IMR-90 (cell line): ENCODE results near the gene PRKCE. TPM values are rescaled to one million over a fixed set of nuclear protein-coding genes. Genes with fewer than 3 reads are reported as not detected.

Experiments used
- ATAC-seq: fragments of 200-7000 bp; cut with Tn5 transposase; 2 replicates; pipeline ENCODE4 v1.9.1; 2020; ENCODE audit warnings: low read depth, mild to moderate bottlenecking, moderate library complexity
- BruUV-seq: library from RNA; stranded (reverse); fragments of 400-500 nt; replicated peaks from 2 replicates; lab custom pipeline; 2021; lab: Mats Ljungman, UMichigan
- CTCF ChIA-PET: fragments of 300-600 bp; formaldehyde crosslinking; extraction: SDS; loops from one replicate; lab custom pipeline; 2021; ENCODE audit warnings: antibody characterized with exemption; lab: Yijun Ruan, JAX
- POLR2A ChIA-PET: fragments of 300-600 bp; sonication (Branson Sonifier 250); formaldehyde crosslinking; loops from one replicate; lab custom pipeline; 2022; ENCODE audit warnings: antibody characterized with exemption; ENCODE audit not compliant: unreplicated experiment; lab: Charles Lee
- DNase-seq: peaks from one replicate; pipeline ENCODE4 v3.0.0; 2013
- H2AFZ ChIP-seq: replicated peaks from 2 replicates; pipeline ENCODE3; 2013; ENCODE audit warnings: low read length, mild to moderate bottlenecking; ENCODE audit not compliant: poor library complexity
- H2AK5ac ChIP-seq: 2 replicates; pipeline ENCODE4 v1.6.1; 2013; ENCODE audit warnings: low read depth, low read length, inconsistent platforms
- H2AK9ac ChIP-seq: replicated peaks from 2 replicates; pipeline ENCODE3; 2013; ENCODE audit warnings: mild to moderate bottlenecking, low read depth, low read length, moderate library complexity; ENCODE audit not compliant: poor library complexity
- H2BK120ac ChIP-seq: 2 replicates; pipeline ENCODE4 v1.6.1; 2013; ENCODE audit warnings: low read depth, low read length, inconsistent platforms
- H2BK15ac ChIP-seq: 3 replicates; pipeline ENCODE4 v1.6.1; 2013; ENCODE audit warnings: low read depth, low read length, inconsistent platforms
- H2BK20ac ChIP-seq: 2 replicates; pipeline ENCODE4 v1.6.1; 2013; ENCODE audit warnings: low read depth, mild to moderate bottlenecking, inconsistent platforms, low read length, moderate library complexity
- H2BK5ac ChIP-seq: 2 replicates; pipeline ENCODE4 v1.6.1; 2013; ENCODE audit warnings: mild to moderate bottlenecking, low read depth, low read length, inconsistent platforms; ENCODE audit not compliant: poor library complexity, severe bottlenecking
- H3K14ac ChIP-seq: replicated peaks from 2 replicates; pipeline ENCODE4 v1.6.1; 2013; ENCODE audit warnings: low read depth, low read length, inconsistent platforms
- H3K18ac ChIP-seq: 2 replicates; pipeline ENCODE4 v1.6.1; 2013; ENCODE audit warnings: low read depth, low read length, control low read depth
- H3K23ac ChIP-seq: 2 replicates; pipeline ENCODE4 v1.6.1; 2013; ENCODE audit warnings: low read depth, low read length, inconsistent platforms
- H3K27ac ChIP-seq: 2 replicates; pipeline ENCODE4 v1.5.1; 2013; ENCODE audit warnings: mild to moderate bottlenecking, control low read depth, low read length; ENCODE audit not compliant: insufficient read depth
- H3K27me3 ChIP-seq: 2 replicates; pipeline ENCODE4 v1.6.1; 2013; ENCODE audit warnings: low read length; ENCODE audit not compliant: control insufficient read depth, insufficient read depth
- H3K36me3 ChIP-seq: 2 replicates; pipeline ENCODE4 v1.6.1; 2013; ENCODE audit warnings: low read length, mixed read lengths; ENCODE audit not compliant: control insufficient read depth, insufficient read depth
- H3K4ac ChIP-seq: 2 replicates; pipeline ENCODE4 v1.6.1; 2013; ENCODE audit warnings: low read depth, low read length, inconsistent platforms
- H3K4me1 ChIP-seq: 2 replicates; pipeline ENCODE4 v1.6.1; 2013; ENCODE audit warnings: low read length, mixed read lengths; ENCODE audit not compliant: control insufficient read depth, insufficient read depth
- H3K4me2 ChIP-seq: 2 replicates; pipeline ENCODE4 v1.6.1; 2013; ENCODE audit warnings: low read depth, mild to moderate bottlenecking, control low read depth, low read length, moderate library complexity
- H3K4me3 ChIP-seq: 2 replicates; pipeline ENCODE4 v1.5.1; 2013; ENCODE audit warnings: low read depth, mild to moderate bottlenecking, control low read depth, low read length, moderate library complexity; ENCODE audit not compliant: insufficient read depth
- H3K56ac ChIP-seq: 2 replicates; pipeline ENCODE4 v1.6.1; 2013; ENCODE audit warnings: low read length, inconsistent platforms; ENCODE audit not compliant: insufficient read depth; ENCODE audit errors: extremely low read depth
- H3K79me1 ChIP-seq, 2 experiments: 2 replicates each; pipeline ENCODE4 v1.6.1; 2013; ENCODE audit warnings: low read length in 2 of 2, inconsistent platforms in 1 of 2, low read depth in 1 of 2
- H3K9ac ChIP-seq: 2 replicates; pipeline ENCODE4 v1.6.1; 2013; ENCODE audit warnings: low read depth, low read length, control low read depth
- H3K9me1 ChIP-seq: 2 replicates; pipeline ENCODE4 v1.6.1; 2013; ENCODE audit warnings: low read length, inconsistent platforms; ENCODE audit not compliant: insufficient read depth
- H3K9me3 ChIP-seq: 2 replicates; pipeline ENCODE4 v1.6.1; 2013; ENCODE audit warnings: low read length; ENCODE audit not compliant: control insufficient read depth, insufficient read depth
- H4K20me1 ChIP-seq: 2 replicates; pipeline ENCODE4 v1.6.1; 2013; ENCODE audit warnings: low read length, inconsistent platforms; ENCODE audit not compliant: insufficient read depth
- H4K5ac ChIP-seq: 2 replicates; pipeline ENCODE4 v1.6.1; 2013; ENCODE audit warnings: mild to moderate bottlenecking, low read depth, low read length, control low read depth
- H4K8ac ChIP-seq, 2 experiments: 2 replicates each; pipeline ENCODE4 v1.6.1; 2013; ENCODE audit warnings: low read depth in 2 of 2, low read length in 2 of 2, control low read depth in 1 of 2, inconsistent platforms in 1 of 2
- H4K91ac ChIP-seq: 2 replicates; pipeline ENCODE4 v1.6.1; 2013; ENCODE audit warnings: low read depth, low read length, inconsistent platforms; ENCODE audit not compliant: insufficient read depth
- BHLHE40 ChIP-seq: fragments of 150-350 bp; IDR thresholded peaks from 2 replicates; pipeline ENCODE4 v1.6.1; 2016; ENCODE audit warnings: mild to moderate bottlenecking, low read depth, low read length
- CEBPB ChIP-seq: IDR thresholded peaks from 2 replicates; pipeline ENCODE4 v1.6.1; 2012; ENCODE audit warnings: low read depth, low read length, improper control_type of control experiment
- CHD1 ChIP-seq: IDR thresholded peaks from 2 replicates; pipeline ENCODE4 v1.6.1; 2012; ENCODE audit warnings: low read depth, low read length, improper control_type of control experiment
- FOS ChIP-seq: fragments of 150-350 bp; IDR thresholded peaks from 2 replicates; pipeline ENCODE4 v1.6.1; 2016; ENCODE audit warnings: low read depth, low read length
- MAFK ChIP-seq: IDR thresholded peaks from 2 replicates; pipeline ENCODE4 v1.6.1; 2012; ENCODE audit warnings: low read depth, low read length, improper control_type of control experiment
- MAZ ChIP-seq: IDR thresholded peaks from 2 replicates; pipeline ENCODE4 v1.6.1; 2012; ENCODE audit warnings: low read depth, mild to moderate bottlenecking, low read length, improper control_type of control experiment, moderate library complexity, borderline replicate concordance
- MXI1 ChIP-seq: IDR thresholded peaks from 2 replicates; pipeline ENCODE4 v1.6.1; 2012; ENCODE audit warnings: low read depth, mild to moderate bottlenecking, low read length, moderate library complexity, borderline replicate concordance
- NFE2L2 ChIP-seq: fragments of 150-350 bp; IDR thresholded peaks from 2 replicates; pipeline ENCODE4 v1.6.1; 2016; ENCODE audit warnings: low read depth, mild to moderate bottlenecking, low read length
- POLR2A ChIP-seq: IDR thresholded peaks from 2 replicates; pipeline ENCODE4 v1.6.1; 2012; ENCODE audit warnings: mild to moderate bottlenecking, low read depth, low read length
- RAD21 ChIP-seq: IDR thresholded peaks from 2 replicates; pipeline ENCODE4 v1.6.1; 2012; ENCODE audit warnings: low read length, improper control_type of control experiment
- RCOR1 ChIP-seq: IDR thresholded peaks from 2 replicates; pipeline ENCODE4 v1.6.1; 2012; ENCODE audit warnings: mild to moderate bottlenecking, low read length, improper control_type of control experiment; ENCODE audit not compliant: insufficient replicate concordance
- RFX5 ChIP-seq: IDR thresholded peaks from 2 replicates; pipeline ENCODE4 v1.8.0; 2012; ENCODE audit warnings: low read depth, mild to moderate bottlenecking, low read length, moderate library complexity
- SMC3 ChIP-seq: fragments of 150-350 bp; IDR thresholded peaks from 2 replicates; pipeline ENCODE4 v1.6.1; 2016; ENCODE audit warnings: low read depth, mild to moderate bottlenecking, antibody characterized with exemption, low read length, moderate library complexity
- WGBS, 2 experiments: methylation state at CpG; one replicate each; pipeline versions ENCODE4 v1.1.5 to v1.1.7; 2013; ENCODE audit warnings: missing lambda C conversion rate in 2 of 2; ENCODE audit not compliant: insufficient read length in 1 of 2; ENCODE audit errors: extremely low coverage in 2 of 2; 5-methylcytosine and 5-hydroxymethylcytosine counted together
- dilution Hi-C: fragments of 300-500 bp; cut with HindIII; formaldehyde crosslinking; loops from one replicate; pipeline ENCODE4 v1.14.3; 2018; ENCODE audit warnings: low sequenced_read_pairs; ENCODE audit not compliant: unreplicated experiment
- in situ Hi-C: fragments of 300-500 bp; cut with MboI; formaldehyde crosslinking; loops from 3 replicates; pipeline ENCODE4 v1.14.3; 2019; ENCODE audit warnings: low sequenced_read_pairs, inconsistent platforms, mixed read lengths
- intact Hi-C: fragments of 100-400 bp; cut with micrococcal nuclease; formaldehyde crosslinking; loops from 2 replicates; pipeline ENCODE4 v1.10.0; 2022
- polyA plus RNA-seq, 3 experiments: library from polyadenylated mRNA; depleted of rRNA; stranded (reverse); fragments of >200 nt; gene quantifications; 2 replicates each; pipeline ENCODE4 v1.2.3, GENCODE V29; 2012; ENCODE audit warnings: low replicate concordance in 1 of 3
- total RNA-seq: library from RNA; depleted of rRNA; stranded (reverse); fragments of >200 nt; gene quantifications from 2 replicates; pipeline ENCODE4 v1.2.3, GENCODE V29; 2012
- TF ChIP-seq, protein P1 (sequence below): fragments of 150-350 bp; IDR thresholded peaks from 2 replicates; pipeline ENCODE4 v1.6.1; 2017; ENCODE audit warnings: mild to moderate bottlenecking, antibody characterized with exemption, low read length, low read depth
- TF ChIP-seq, protein P2 (sequence below): fragments of 150-350 bp; IDR thresholded peaks from 2 replicates; pipeline ENCODE4 v1.6.1; 2016; ENCODE audit warnings: low read depth, mild to moderate bottlenecking, low read length, moderate library complexity, borderline replicate concordance
- TF ChIP-seq, protein P3 (sequence below): conservative IDR thresholded peaks from 2 replicates; pipeline ENCODE4 v1.5.1; 2012; ENCODE audit warnings: mild to moderate bottlenecking, low read depth, low read length, improper control_type of control experiment

Gene PRKCE
- total and polyA plus RNA-seq, 2 of the 4 experiments (the other 2 are of a cell fraction), result 8.1 to 32.4 TPM

DNA sequence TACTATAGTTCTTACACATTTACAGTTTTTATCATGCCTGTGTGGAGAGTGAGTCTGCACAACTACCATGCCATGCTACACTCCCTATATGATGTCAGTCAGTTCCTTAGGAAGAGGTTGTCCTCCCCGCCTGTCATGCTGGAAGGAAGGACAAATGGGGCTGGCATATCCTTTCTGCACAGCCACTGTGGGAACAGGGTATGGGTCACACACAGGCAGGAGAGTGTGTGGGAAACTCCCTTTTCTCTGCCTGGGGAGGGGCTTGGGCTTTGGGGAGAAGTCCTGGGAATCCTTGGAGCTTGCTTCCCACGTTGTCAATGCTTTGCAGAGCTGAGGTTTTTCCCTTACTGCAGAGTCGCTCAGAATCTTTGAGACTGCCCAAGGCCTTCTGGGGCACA is 232.1 kb downstream of the PRKCE start:
- H4K8ac ChIP-seq, result no peak overlapping the region
- H2AK9ac ChIP-seq, result no peak overlapping the region
- H3K4ac ChIP-seq, result no peak overlapping the region
- H3K23ac ChIP-seq, result no peak overlapping the region
- H2BK120ac ChIP-seq, result no peak overlapping the region
- no peaks in the 10 kb centered on the region for H3K27me3 ChIP-seq
- no TSS peak for BruUV-seq
- H2BK5ac ChIP-seq, result no peak overlapping the region
- dilution Hi-C loops (no loop called here), intact Hi-C loops (no loop called here), in situ Hi-C loops (no loop called here)
- no peak overlapping the region for H3K4me3 ChIP-seq
- peaks cover 10% of the 10 kb centered on the region for H3K4me1 ChIP-seq
- CTCF ChIA-PET, result no interaction called here
- no peak overlapping the region for H3K18ac ChIP-seq
- no peak overlapping the region for H3K27ac ChIP-seq
- H2AFZ ChIP-seq, result no peak overlapping the region
- H3K14ac ChIP-seq, result no peak overlapping the region
- H3K9me1 ChIP-seq, result peaks cover 5% of the 10 kb centered on the region; the same call in 1 of the 2 replicates
- DNase-seq (no peak), ATAC-seq (no peak)
- TF ChIP-seq MAZ, result no peak
- no peak for TF ChIP-seq NFE2L2
- no peak for TF ChIP-seq RCOR1
- no peak for TF ChIP-seq CEBPB
- no peak for TF ChIP-seq FOS
- TF ChIP-seq, protein P1, sequence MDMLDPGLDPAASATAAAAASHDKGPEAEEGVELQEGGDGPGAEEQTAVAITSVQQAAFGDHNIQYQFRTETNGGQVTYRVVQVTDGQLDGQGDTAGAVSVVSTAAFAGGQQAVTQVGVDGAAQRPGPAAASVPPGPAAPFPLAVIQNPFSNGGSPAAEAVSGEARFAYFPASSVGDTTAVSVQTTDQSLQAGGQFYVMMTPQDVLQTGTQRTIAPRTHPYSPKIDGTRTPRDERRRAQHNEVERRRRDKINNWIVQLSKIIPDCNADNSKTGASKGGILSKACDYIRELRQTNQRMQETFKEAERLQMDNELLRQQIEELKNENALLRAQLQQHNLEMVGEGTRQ, result no peak
- TF ChIP-seq RFX5, result no peak
- no peak for TF ChIP-seq MAFK
- TF ChIP-seq, protein P2, sequence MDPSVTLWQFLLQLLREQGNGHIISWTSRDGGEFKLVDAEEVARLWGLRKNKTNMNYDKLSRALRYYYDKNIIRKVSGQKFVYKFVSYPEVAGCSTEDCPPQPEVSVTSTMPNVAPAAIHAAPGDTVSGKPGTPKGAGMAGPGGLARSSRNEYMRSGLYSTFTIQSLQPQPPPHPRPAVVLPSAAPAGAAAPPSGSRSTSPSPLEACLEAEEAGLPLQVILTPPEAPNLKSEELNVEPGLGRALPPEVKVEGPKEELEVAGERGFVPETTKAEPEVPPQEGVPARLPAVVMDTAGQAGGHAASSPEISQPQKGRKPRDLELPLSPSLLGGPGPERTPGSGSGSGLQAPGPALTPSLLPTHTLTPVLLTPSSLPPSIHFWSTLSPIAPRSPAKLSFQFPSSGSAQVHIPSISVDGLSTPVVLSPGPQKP, result no peak
- TF ChIP-seq, protein P3, sequence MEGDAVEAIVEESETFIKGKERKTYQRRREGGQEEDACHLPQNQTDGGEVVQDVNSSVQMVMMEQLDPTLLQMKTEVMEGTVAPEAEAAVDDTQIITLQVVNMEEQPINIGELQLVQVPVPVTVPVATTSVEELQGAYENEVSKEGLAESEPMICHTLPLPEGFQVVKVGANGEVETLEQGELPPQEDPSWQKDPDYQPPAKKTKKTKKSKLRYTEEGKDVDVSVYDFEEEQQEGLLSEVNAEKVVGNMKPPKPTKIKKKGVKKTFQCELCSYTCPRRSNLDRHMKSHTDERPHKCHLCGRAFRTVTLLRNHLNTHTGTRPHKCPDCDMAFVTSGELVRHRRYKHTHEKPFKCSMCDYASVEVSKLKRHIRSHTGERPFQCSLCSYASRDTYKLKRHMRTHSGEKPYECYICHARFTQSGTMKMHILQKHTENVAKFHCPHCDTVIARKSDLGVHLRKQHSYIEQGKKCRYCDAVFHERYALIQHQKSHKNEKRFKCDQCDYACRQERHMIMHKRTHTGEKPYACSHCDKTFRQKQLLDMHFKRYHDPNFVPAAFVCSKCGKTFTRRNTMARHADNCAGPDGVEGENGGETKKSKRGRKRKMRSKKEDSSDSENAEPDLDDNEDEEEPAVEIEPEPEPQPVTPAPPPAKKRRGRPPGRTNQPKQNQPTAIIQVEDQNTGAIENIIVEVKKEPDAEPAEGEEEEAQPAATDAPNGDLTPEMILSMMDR, result no peak
- TF ChIP-seq BHLHE40, result no peak
- TF ChIP-seq SMC3, result no peak
- TF ChIP-seq MXI1, result no peak
- TF ChIP-seq CHD1, result no peak
- no peak for TF ChIP-seq RAD21
- TF ChIP-seq POLR2A, result no peak
- H4K91ac ChIP-seq, result no peak overlapping the region
- no peak overlapping the region for H2BK20ac ChIP-seq
- H4K5ac ChIP-seq, result no peak overlapping the region
- H2AK5ac ChIP-seq, result no peak overlapping the region
- POLR2A ChIA-PET, result no interaction called here
- no peak overlapping the region for H2BK15ac ChIP-seq
- no peaks in the 10 kb centered on the region for H4K20me1 ChIP-seq
- no peak overlapping the region for H3K4me2 ChIP-seq
- H3K79me1 ChIP-seq, result no peaks in the 10 kb centered on the region
- no peaks in the 10 kb centered on the region for H3K36me3 ChIP-seq
- H3K9ac ChIP-seq, result no peak overlapping the region
- H3K9me3 ChIP-seq, result no peaks in the 10 kb centered on the region
- WGBS, 2 experiments, result 86% methylated on average over 2 of the region's 3 CpGs; no CpG with 5 or more reads in 1 of the 2 experiments
- H3K56ac ChIP-seq, result no peak overlapping the region
